ENCODE measurements around the gene SH3PXD2A. TPM values are rescaled to one million over a fixed set of nuclear protein-coding genes. Genes with fewer than 3 reads are reported as not detected.

SH3PXD2A gene
- total and polyA plus RNA-seq, 4 experiments from 2014 or later: 0.39 to 17.5 (median 8.9) TPM

- H3K9me3 ChIP-seq (ENCODE audit: control insufficient read depth in 1 of 2, low read length in 2 of 2): no peaks in the 10 kb centered on the region
- peak overlapping the region; percentile 38 to 95 (median 91) for H3K27ac Mint-ChIP-seq
Measured at GRCh38 chr10:103894441-103894864, 39.1 kb upstream of the SH3PXD2A start.

GRCh38 chr10:103893817-103894216, 38.4 kb upstream of the SH3PXD2A start:
- Mint-ChIP-seq H3K36me3 (peaks cover 55 to 86% of the 10 kb centered on the region in 2 donors), H3K4me3 (peak overlapping the region in 2 of 8 donors; percentile 52 to 87), H3K27me3 (no peaks in the 10 kb centered on the region), H3K9me3 (no peaks in the 10 kb centered on the region), H3K4me1 (peaks cover 42 to 71% (median 56%) of the 10 kb centered on the region in 4 donors), H3K27ac (peak overlapping the region; percentile 38 to 95 (median 91))
- CTCF ChIA-PET (ENCODE audit: partially characterized antibody): interaction anchor here (1.3 to 2.0 kb wide), 6 partner anchors 14 to 227 kb away, joined by 3 to 8 read pairs (median 6); no protein-coding TSS in a partner anchor
- no peak for DNase-seq
- intact Hi-C loops (cut with micrococcal nuclease): loop anchor here (2.0 kb wide), 1 partner anchor 17 kb away; no protein-coding TSS in a partner anchor
- Histone ChIP-seq H3K9me3 (ENCODE audit: control insufficient read depth in 1 of 2, low read length in 2 of 2) (no peaks in the 10 kb centered on the region), H3K4me3 (ENCODE audit: low read length in 2 of 2) (no peak overlapping the region), H3K4me1 (ENCODE audit: insufficient read depth, low read length) (peaks cover 49% of the 10 kb centered on the region), H3K27me3 (ENCODE audit: insufficient read depth, low read length) (no peaks in the 10 kb centered on the region), H3K27ac (ENCODE audit: low read depth, low read length) (peak overlapping the region; percentile 18), H3K36me3 (ENCODE audit: insufficient read depth, low read length) (peaks cover 54% of the 10 kb centered on the region)
- POLR2A ChIA-PET (ENCODE audit: partially characterized antibody): interaction anchor here (0.9 to 3.4 kb wide), 5 partner anchors 13 to 73 kb away, joined by 3 to 16 read pairs (median 10); partner anchors contain the start of genes SLK and STN1

More at GRCh38 chr10:103894441-103894864, 39.1 kb upstream of the SH3PXD2A start:
- Histone ChIP-seq H3K4me1 (ENCODE audit: insufficient read depth, low read length) (peaks cover 42% of the 10 kb centered on the region), H3K27ac (ENCODE audit: low read depth, low read length) (peak overlapping the region; percentile 18), H3K27me3 (ENCODE audit: insufficient read depth, low read length) (no peaks in the 10 kb centered on the region), H3K4me3 (ENCODE audit: low read length in 2 of 2) (no peak overlapping the region), H3K36me3 (ENCODE audit: insufficient read depth, low read length) (peaks cover 60% of the 10 kb centered on the region)
- H3K9me3 Mint-ChIP-seq: no peaks in the 10 kb centered on the region
- no peaks in the 10 kb centered on the region for H3K27me3 Mint-ChIP-seq
- H3K4me1 Mint-ChIP-seq: peaks cover 42 to 66% (median 53%) of the 10 kb centered on the region in 4 donors
- peaks cover 51 to 84% of the 10 kb centered on the region in 2 donors for H3K36me3 Mint-ChIP-seq
- no peak for DNase-seq
- ChIA-PET CTCF (ENCODE audit: partially characterized antibody) (interaction anchor here (0.6 to 2.0 kb wide), 7 partner anchors 9 to 227 kb away, joined by 3 to 13 read pairs (median 6); no protein-coding TSS in a partner anchor), POLR2A (ENCODE audit: partially characterized antibody) (interaction anchor here (0.6 to 3.4 kb wide), 7 partner anchors 14 to 515 kb away, joined by 4 to 16 read pairs (median 10); partner anchors contain the start of genes SFR1, SLK and STN1)
- intact Hi-C loops (cut with micrococcal nuclease): loop anchor here (2.0 kb wide), 1 partner anchor 16 kb away; no protein-coding TSS in a partner anchor
- peak overlapping the region in 7 of 8 donors; percentile 60 to 87 (median 70) for H3K4me3 Mint-ChIP-seq

GRCh38 chr10:103892181-103892580, 36.8 kb upstream of the SH3PXD2A start:
- H3K36me3 ChIP-seq (ENCODE audit: insufficient read depth, low read length): peaks cover 50% of the 10 kb centered on the region
- H3K27ac ChIP-seq (ENCODE audit: low read depth, low read length): no peak overlapping the region
- H3K9me3 ChIP-seq (ENCODE audit: control insufficient read depth in 1 of 2, low read length in 2 of 2): no peaks in the 10 kb centered on the region
- no peak overlapping the region for H3K4me3 ChIP-seq (ENCODE audit: low read length in 2 of 2)
- no peaks in the 10 kb centered on the region for H3K9me3 Mint-ChIP-seq
- H3K4me1 ChIP-seq (ENCODE audit: insufficient read depth, low read length): peaks cover 54% of the 10 kb centered on the region
- no peaks in the 10 kb centered on the region for H3K27me3 ChIP-seq (ENCODE audit: insufficient read depth, low read length)
- DNase-seq: no peak
- CTCF ChIA-PET (ENCODE audit: partially characterized antibody): interaction anchor here (0.6 to 1.8 kb wide), 3 partner anchors 9 to 309 kb away, joined by 3 to 8 read pairs (median 3); no protein-coding TSS in a partner anchor
- H3K27me3 Mint-ChIP-seq: no peaks in the 10 kb centered on the region
- intact Hi-C loops (cut with micrococcal nuclease): no loop called here
- POLR2A ChIA-PET (ENCODE audit: partially characterized antibody): interaction anchor here (1.0 to 1.5 kb wide), 2 partner anchors 76 to 230 kb away, joined by 3 read pairs; partner anchors contain the start of gene SFR1
- no peak overlapping the region for H3K4me3 Mint-ChIP-seq
- H3K27ac Mint-ChIP-seq: peak overlapping the region; percentile 5 to 84 (median 74)
- H3K4me1 Mint-ChIP-seq: peaks cover 48 to 74% (median 59%) of the 10 kb centered on the region in 4 donors
- peaks cover 50 to 87% of the 10 kb centered on the region in 2 donors for H3K36me3 Mint-ChIP-seq

- H3K27ac Mint-ChIP-seq: peak overlapping the region in 6 of 7 donors; percentile 70 to 95 (median 84)
- no peak overlapping the region for H3K4me3 Mint-ChIP-seq
Measured at GRCh38 chr10:103890688-103891087, 35.3 kb upstream of the SH3PXD2A start.

GRCh38 chr10:103890194-103890658, 34.9 kb upstream of the SH3PXD2A start:
- no peak for DNase-seq
- CTCF ChIA-PET (ENCODE audit: partially characterized antibody): interaction anchor here (0.8 to 4.0 kb wide), 23 partner anchors 9 to 402 kb away, joined by 3 to 59 read pairs (median 5); partner anchors contain the start of genes CFAP43 and SFR1
- Histone ChIP-seq H3K4me1 (ENCODE audit: insufficient read depth, low read length) (peaks cover 41% of the 10 kb centered on the region), H3K9me3 (ENCODE audit: control insufficient read depth in 1 of 2, low read length in 2 of 2) (no peaks in the 10 kb centered on the region), H3K4me3 (ENCODE audit: low read length in 2 of 2) (no peak overlapping the region), H3K27me3 (ENCODE audit: insufficient read depth, low read length) (no peaks in the 10 kb centered on the region), H3K36me3 (ENCODE audit: insufficient read depth, low read length) (peaks cover 43% of the 10 kb centered on the region), H3K27ac (ENCODE audit: low read depth, low read length) (no peak overlapping the region)
- Mint-ChIP-seq H3K4me3 (no peak overlapping the region), H3K36me3 (peaks cover 37 to 87% of the 10 kb centered on the region in 2 donors), H3K27ac (peak overlapping the region; percentile 79 to 95 (median 86)), H3K4me1 (peaks cover 34 to 62% (median 48%) of the 10 kb centered on the region in 4 donors), H3K27me3 (no peaks in the 10 kb centered on the region), H3K9me3 (no peaks in the 10 kb centered on the region)
- POLR2A ChIA-PET (ENCODE audit: partially characterized antibody): interaction anchor here (1.0 to 3.9 kb wide), 7 partner anchors 19 to 231 kb away, joined by 3 to 30 read pairs (median 9); partner anchors contain the start of genes SFR1, SLK and STN1
- intact Hi-C loops (cut with micrococcal nuclease): no loop called here

More at GRCh38 chr10:103890688-103891087, 35.3 kb upstream of the SH3PXD2A start:
- Histone ChIP-seq H3K4me1 (ENCODE audit: insufficient read depth, low read length) (peaks cover 46% of the 10 kb centered on the region), H3K9me3 (ENCODE audit: control insufficient read depth in 1 of 2, low read length in 2 of 2) (no peaks in the 10 kb centered on the region), H3K4me3 (ENCODE audit: low read length in 2 of 2) (no peak overlapping the region), H3K27ac (ENCODE audit: low read depth, low read length) (no peak overlapping the region), H3K36me3 (ENCODE audit: insufficient read depth, low read length) (peaks cover 48% of the 10 kb centered on the region), H3K27me3 (ENCODE audit: insufficient read depth, low read length) (no peaks in the 10 kb centered on the region)
- Mint-ChIP-seq H3K9me3 (no peaks in the 10 kb centered on the region), H3K27me3 (no peaks in the 10 kb centered on the region), H3K4me1 (peaks cover 38 to 67% (median 53%) of the 10 kb centered on the region in 4 donors), H3K36me3 (peaks cover 41 to 89% of the 10 kb centered on the region in 2 donors)
- POLR2A ChIA-PET (ENCODE audit: partially characterized antibody): interaction anchor here (1.0 to 3.9 kb wide), 7 partner anchors 18 to 231 kb away, joined by 3 to 30 read pairs (median 9); partner anchors contain the start of genes SFR1, SLK and STN1
- no peak for DNase-seq
- CTCF ChIA-PET (ENCODE audit: partially characterized antibody): interaction anchor here (1.0 to 4.0 kb wide), 13 partner anchors 10 to 401 kb away, joined by 3 to 59 read pairs (median 7); partner anchors contain the start of gene SFR1
- intact Hi-C loops (cut with micrococcal nuclease): no loop called here

GRCh38 chr10:103889121-103889720, 33.8 kb upstream of the SH3PXD2A start:
- ChIA-PET POLR2A (ENCODE audit: partially characterized antibody) (interaction anchor here (1.8 to 3.9 kb wide), 4 partner anchors 20 to 232 kb away, joined by 9 to 30 read pairs (median 12); partner anchors contain the start of genes SFR1, SLK and STN1), CTCF (ENCODE audit: partially characterized antibody) (interaction anchor here (0.8 to 4.0 kb wide), 19 partner anchors 8 to 385 kb away, joined by 3 to 59 read pairs (median 5); partner anchors contain the start of genes CFAP43 and SFR1)
- H3K27ac Mint-ChIP-seq: peak overlapping the region in 5 of 7 donors; percentile 60 to 85 (median 79)
- intact Hi-C loops (cut with micrococcal nuclease): loop anchor here (2.0 kb wide), 2 partner anchors 78 to 380 kb away; partner anchors contain the start of genes GSTO2 and SLK
- peaks cover 40 to 89% of the 10 kb centered on the region in 2 donors for H3K36me3 Mint-ChIP-seq
- H3K9me3 Mint-ChIP-seq: no peaks in the 10 kb centered on the region
- no peaks in the 10 kb centered on the region for H3K27me3 ChIP-seq (ENCODE audit: insufficient read depth, low read length)
- peaks cover 31% of the 10 kb centered on the region for H3K4me1 ChIP-seq (ENCODE audit: insufficient read depth, low read length)
- no peak overlapping the region for H3K4me3 ChIP-seq (ENCODE audit: low read length in 2 of 2)
- H3K27me3 Mint-ChIP-seq: no peaks in the 10 kb centered on the region
- no peaks in the 10 kb centered on the region for H3K9me3 ChIP-seq (ENCODE audit: control insufficient read depth in 1 of 2, low read length in 2 of 2)
- H3K36me3 ChIP-seq (ENCODE audit: insufficient read depth, low read length): peaks cover 53% of the 10 kb centered on the region
- peaks cover 25 to 52% (median 39%) of the 10 kb centered on the region in 4 donors for H3K4me1 Mint-ChIP-seq
- H3K4me3 Mint-ChIP-seq: no peak overlapping the region
- DNase-seq: no peak
- H3K27ac ChIP-seq (ENCODE audit: low read depth, low read length): no peak overlapping the region
